ENCODE results near the gene NEDD4L. TPM values are rescaled to one million over a fixed set of nuclear protein-coding genes. Genes with fewer than 3 reads are reported as not detected.

NEDD4L gene
- polyA plus RNA-seq, 1 donor (not counting 4 experiments of a cell fraction or from before 2014, with no cell fraction given): 52.6 TPM

DNA sequence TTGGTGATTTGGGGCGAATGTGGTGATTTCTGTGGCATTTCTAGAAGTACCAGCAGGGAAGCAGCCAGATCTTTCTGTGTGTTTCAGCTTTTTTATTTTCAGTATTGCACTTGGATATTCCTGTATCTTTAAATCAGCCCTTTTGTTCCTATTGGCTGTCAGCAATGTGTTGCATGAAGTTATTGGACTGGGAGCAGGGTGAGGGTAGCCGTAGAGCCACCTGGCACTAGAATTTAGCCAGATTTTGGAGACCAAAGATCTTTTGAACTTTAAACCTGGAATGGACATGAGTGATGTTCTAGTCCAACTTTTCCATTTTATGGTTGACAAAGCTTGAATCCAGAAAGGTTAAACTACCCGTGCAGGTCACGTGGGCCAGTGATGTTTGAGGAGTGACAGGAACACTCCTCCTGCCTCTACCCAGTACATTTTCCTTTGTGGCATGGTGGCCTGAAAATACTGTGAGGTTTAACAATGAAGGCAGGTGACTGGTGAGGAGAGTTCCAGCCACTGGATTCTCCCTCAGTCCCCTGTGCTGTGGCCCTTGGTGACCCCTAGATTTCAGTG, 122.3 kb downstream of the NEDD4L start:
- DNase-seq (ENCODE audit: low read depth, low spot score) (no peak), FAIRE-seq (no peak)
- Histone ChIP-seq H3K9ac (ENCODE audit: control insufficient read depth, extremely low read depth, insufficient read depth, low read length) (no peak overlapping the region), H2AFZ (ENCODE audit: control insufficient read depth, low read length) (no peak overlapping the region), H3K4me3 (ENCODE audit: control insufficient read depth in 2 of 3, extremely low read depth in 1 of 3, insufficient read depth in 2 of 3, low read depth in 1 of 3, low read length in 3 of 3) (no peak overlapping the region), H3K36me3 (ENCODE audit: control insufficient read depth in 2 of 2, extremely low read depth in 1 of 2, insufficient read depth in 2 of 2, low read length in 2 of 2) (peaks cover 0 to 4% of the 10 kb centered on the region in 2 experiments), H3K4me1 (ENCODE audit: control insufficient read depth, extremely low read depth, insufficient read depth, low read length) (no peaks in the 10 kb centered on the region), H3K79me2 (ENCODE audit: control insufficient read depth, insufficient read depth, low read length) (no peaks in the 10 kb centered on the region), H3K27me3 (ENCODE audit: control insufficient read depth, extremely low read depth, insufficient read depth, low read length) (no peaks in the 10 kb centered on the region), H3K27ac (ENCODE audit: control insufficient read depth, insufficient read depth, low read length) (no peak overlapping the region), H3K9me1 (ENCODE audit: control insufficient read depth, extremely low read depth, insufficient read depth, low read length) (peaks cover 3% of the 10 kb centered on the region), H4K20me1 (ENCODE audit: control insufficient read depth, extremely low read depth, insufficient read depth, low read length) (no peaks in the 10 kb centered on the region), H3K4me2 (ENCODE audit: control insufficient read depth, extremely low read depth, insufficient read depth, low read depth, low read length) (no peak overlapping the region), H3K9me3 (ENCODE audit: control insufficient read depth, low read depth, low read length) (no peaks in the 10 kb centered on the region)
- TF ChIP-seq, protein P1, sequence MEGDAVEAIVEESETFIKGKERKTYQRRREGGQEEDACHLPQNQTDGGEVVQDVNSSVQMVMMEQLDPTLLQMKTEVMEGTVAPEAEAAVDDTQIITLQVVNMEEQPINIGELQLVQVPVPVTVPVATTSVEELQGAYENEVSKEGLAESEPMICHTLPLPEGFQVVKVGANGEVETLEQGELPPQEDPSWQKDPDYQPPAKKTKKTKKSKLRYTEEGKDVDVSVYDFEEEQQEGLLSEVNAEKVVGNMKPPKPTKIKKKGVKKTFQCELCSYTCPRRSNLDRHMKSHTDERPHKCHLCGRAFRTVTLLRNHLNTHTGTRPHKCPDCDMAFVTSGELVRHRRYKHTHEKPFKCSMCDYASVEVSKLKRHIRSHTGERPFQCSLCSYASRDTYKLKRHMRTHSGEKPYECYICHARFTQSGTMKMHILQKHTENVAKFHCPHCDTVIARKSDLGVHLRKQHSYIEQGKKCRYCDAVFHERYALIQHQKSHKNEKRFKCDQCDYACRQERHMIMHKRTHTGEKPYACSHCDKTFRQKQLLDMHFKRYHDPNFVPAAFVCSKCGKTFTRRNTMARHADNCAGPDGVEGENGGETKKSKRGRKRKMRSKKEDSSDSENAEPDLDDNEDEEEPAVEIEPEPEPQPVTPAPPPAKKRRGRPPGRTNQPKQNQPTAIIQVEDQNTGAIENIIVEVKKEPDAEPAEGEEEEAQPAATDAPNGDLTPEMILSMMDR (optimal IDR thresholded peaks at IDR 0.05 in 1 of 3, IDR thresholded peaks at IDR 0.05 in 1 of 3, conservative IDR thresholded peaks at IDR 0.05 in 1 of 3; ENCODE audit: extremely low read depth in 1 of 3, insufficient read depth in 2 of 3, low read length in 3 of 3): no peak
- TF ChIP-seq EZH2 (IDR thresholded peaks at IDR 0.05; ENCODE audit: low read length): no peak
- dilution Hi-C loops (cut with MboI; ENCODE audit: extremely low pct_ligation_motif_present, low sequenced_read_pairs): no loop called here

DNA sequence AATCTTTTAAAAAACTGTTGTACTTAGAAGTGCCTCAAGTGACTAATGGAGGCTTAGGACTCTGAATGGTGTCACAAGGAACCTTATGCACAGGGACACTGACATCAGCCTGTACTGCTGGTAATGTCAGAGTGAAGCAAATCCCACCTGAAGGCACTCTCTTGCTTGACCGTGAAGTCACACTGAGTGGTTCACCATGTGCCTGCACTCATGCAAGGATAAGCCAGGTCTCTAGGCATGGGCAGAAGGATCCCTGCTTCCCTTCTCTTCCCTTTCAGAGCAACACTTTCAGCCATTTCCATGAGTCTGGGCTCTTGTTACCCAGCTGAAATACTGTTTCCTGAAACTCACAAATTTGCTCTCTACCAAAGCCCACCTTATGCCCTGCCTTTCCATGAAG, 123.0 kb downstream of the NEDD4L start:
- peaks cover 0 to 4% of the 10 kb centered on the region in 2 experiments for H3K36me3 ChIP-seq (ENCODE audit: control insufficient read depth in 2 of 2, extremely low read depth in 1 of 2, insufficient read depth in 2 of 2, low read length in 2 of 2)
- H4K20me1 ChIP-seq (ENCODE audit: control insufficient read depth, extremely low read depth, insufficient read depth, low read length): no peaks in the 10 kb centered on the region
- no peak for TF ChIP-seq EZH2 (IDR thresholded peaks at IDR 0.05; ENCODE audit: low read length)
- TF ChIP-seq, protein P1 (optimal IDR thresholded peaks at IDR 0.05 in 1 of 3, IDR thresholded peaks at IDR 0.05 in 1 of 3, conservative IDR thresholded peaks at IDR 0.05 in 1 of 3; ENCODE audit: extremely low read depth in 1 of 3, insufficient read depth in 2 of 3, low read length in 3 of 3): no peak
- H3K9me1 ChIP-seq (ENCODE audit: control insufficient read depth, extremely low read depth, insufficient read depth, low read length): peaks cover 3% of the 10 kb centered on the region
- no peak overlapping the region for H3K27ac ChIP-seq (ENCODE audit: control insufficient read depth, insufficient read depth, low read length)
- no peak overlapping the region for H3K9ac ChIP-seq (ENCODE audit: control insufficient read depth, extremely low read depth, insufficient read depth, low read length)
- H2AFZ ChIP-seq (ENCODE audit: control insufficient read depth, low read length): no peak overlapping the region
- no peaks in the 10 kb centered on the region for H3K4me1 ChIP-seq (ENCODE audit: control insufficient read depth, extremely low read depth, insufficient read depth, low read length)
- H3K9me3 ChIP-seq (ENCODE audit: control insufficient read depth, low read depth, low read length): no peaks in the 10 kb centered on the region
- DNase-seq (ENCODE audit: low read depth, low spot score) (no peak), FAIRE-seq (peak; percentile 58)
- no peaks in the 10 kb centered on the region for H3K79me2 ChIP-seq (ENCODE audit: control insufficient read depth, insufficient read depth, low read length)
- H3K4me3 ChIP-seq (ENCODE audit: control insufficient read depth in 2 of 3, extremely low read depth in 1 of 3, insufficient read depth in 2 of 3, low read depth in 1 of 3, low read length in 3 of 3): no peak overlapping the region
- dilution Hi-C loops (cut with MboI; ENCODE audit: extremely low pct_ligation_motif_present, low sequenced_read_pairs): no loop called here
- no peak overlapping the region for H3K4me2 ChIP-seq (ENCODE audit: control insufficient read depth, extremely low read depth, insufficient read depth, low read depth, low read length)
- H3K27me3 ChIP-seq (ENCODE audit: control insufficient read depth, extremely low read depth, insufficient read depth, low read length): no peaks in the 10 kb centered on the region

Measured in keratinocyte (primary cell).